Panc1 (cell line): ENCODE results near the gene FRY. TPM values are rescaled to one million over a fixed set of nuclear protein-coding genes. Genes with fewer than 3 reads are reported as not detected.

ENCODE experiments used
- ATAC-seq: fragments of 200-7000 bp; cut with Tn5 transposase; 2 replicates; pipeline ENCODE4 v1.9.1; 2020; ENCODE audit warnings: mild to moderate bottlenecking, moderate library complexity
- BruUV-seq: library from RNA; stranded (reverse); fragments of 400-500 nt; replicated peaks from 2 replicates; lab custom pipeline; 2021; lab: Mats Ljungman, UMichigan
- CTCF ChIA-PET: fragments of 300-600 bp; sonication (Branson Sonifier 250); formaldehyde crosslinking; loops from one replicate; lab custom pipeline; 2022; ENCODE audit warnings: antibody characterized with exemption; lab: Charles Lee
- POLR2A ChIA-PET: fragments of 300-600 bp; sonication (Branson Sonifier 250); formaldehyde crosslinking; loops from one replicate; lab custom pipeline; 2022; ENCODE audit warnings: antibody characterized with exemption; lab: Charles Lee
- DNase-seq: peaks from one replicate; pipeline ENCODE4 v3.0.0-alpha.2; 2010; ENCODE audit warnings: low read depth, low spot score
- H3K27ac ChIP-seq: 2 replicates; pipeline ENCODE4 v1.5.1; 2011; ENCODE audit warnings: mild to moderate bottlenecking, low read length, inconsistent platforms
- H3K27me3 ChIP-seq: fragments of 200-500 bp; sonication (Bioruptor generic); 2 replicates; pipeline ENCODE4 v1.6.0; 2014; ENCODE audit warnings: low read length, inconsistent platforms; ENCODE audit not compliant: control insufficient read depth, insufficient read depth
- H3K36me3 ChIP-seq: fragments of 200-500 bp; sonication (Bioruptor generic); 2 replicates; pipeline ENCODE4 v1.5.1; 2014; ENCODE audit warnings: inconsistent platforms, mild to moderate bottlenecking, low read length, moderate library complexity; ENCODE audit not compliant: control insufficient read depth, insufficient read depth
- H3K4me1 ChIP-seq: 2 replicates; pipeline ENCODE4 v1.5.1; 2011; ENCODE audit warnings: inconsistent platforms, mild to moderate bottlenecking, low read length, moderate library complexity; ENCODE audit not compliant: control insufficient read depth, insufficient read depth
- H3K4me3 ChIP-seq, 2 experiments: 2 replicates each; pipeline ENCODE4 v1.5.1; 2011 to 2012; ENCODE audit warnings: low read depth in 2 of 2, low read length in 2 of 2, mild to moderate bottlenecking in 2 of 2, inconsistent platforms in 1 of 2, moderate library complexity in 1 of 2
- H3K9me3 ChIP-seq: fragments of 200-500 bp; sonication (Bioruptor generic); 2 replicates; pipeline ENCODE4 v1.5.1; 2014; ENCODE audit warnings: low read depth, mild to moderate bottlenecking, inconsistent platforms, low read length, moderate library complexity; ENCODE audit not compliant: control insufficient read depth, insufficient read depth
- CTCF ChIP-seq: fragments of 450-650 bp; IDR thresholded peaks from 2 replicates; pipeline ENCODE4 v1.5.1; 2017; ENCODE audit warnings: mild to moderate bottlenecking
- POLR2AphosphoS5 ChIP-seq: IDR thresholded peaks from 2 replicates; pipeline ENCODE4 v1.6.1; 2012; ENCODE audit warnings: mild to moderate bottlenecking, low read depth, low read length, moderate library complexity
- REST ChIP-seq, 2 experiments: IDR thresholded peaks; 2 replicates each; pipeline ENCODE4 v1.6.1; 2011 to 2012; ENCODE audit warnings: low read depth in 2 of 2, control low read depth in 1 of 2, low read length in 1 of 2, mild to moderate bottlenecking in 1 of 2, moderate library complexity in 1 of 2; ENCODE audit not compliant: insufficient read depth in 1 of 2
- SIN3A ChIP-seq: IDR thresholded peaks from 2 replicates; pipeline ENCODE4 v1.6.1; 2012; ENCODE audit warnings: low read depth, mild to moderate bottlenecking, low read length, moderate library complexity, borderline replicate concordance; ENCODE audit not compliant: insufficient read depth
- TCF7L2 ChIP-seq: IDR thresholded peaks from 2 replicates; pipeline ENCODE4 v1.6.1; 2011; ENCODE audit warnings: mild to moderate bottlenecking, low read depth, low read length, inconsistent platforms
- in situ Hi-C: cut with HindIII; loops from 2 replicates; pipeline ENCODE4 v1.10.0; 2016; ENCODE audit warnings: low sequenced_read_pairs, low pct_unique_long_range_greater_than_20kb
- intact Hi-C: fragments of 100-400 bp; cut with micrococcal nuclease; formaldehyde crosslinking; loops from one replicate; pipeline ENCODE4 v1.10.0; 2022; ENCODE audit not compliant: unreplicated experiment
- total RNA-seq: library from RNA; stranded (reverse); gene quantifications from one replicate; pipeline ENCODE4 v1.2.1, GENCODE V29; 2021; ENCODE audit not compliant: unreplicated experiment

Gene FRY
- total RNA-seq, 1 experiment from 2014 or later, result 0.18 TPM

- no peaks in the 10 kb centered on the region for H3K27me3 ChIP-seq
- ChIA-PET POLR2A (no interaction called here), CTCF (no interaction called here)
- DNase-seq, result no peak
- in situ Hi-C loops (no loop called here), intact Hi-C loops (no loop called here)
- H3K4me3 ChIP-seq, result no peak overlapping the region
- no peaks in the 10 kb centered on the region for H3K36me3 ChIP-seq
- BruUV-seq, result no TSS peak
- H3K4me1 ChIP-seq, result no peaks in the 10 kb centered on the region
- H3K27ac ChIP-seq, result no peak overlapping the region
- TF ChIP-seq POLR2AphosphoS5 (no peak), SIN3A (no peak), CTCF (no peak), TCF7L2 (no peak)
- ATAC-seq, result no peak
- no peaks in the 10 kb centered on the region for H3K9me3 ChIP-seq
Observed at GRCh38 chr13:32040052-32040642, 8.6 kb downstream of the FRY start.

- Histone ChIP-seq H3K4me1 (no peaks in the 10 kb centered on the region), H3K27me3 (no peaks in the 10 kb centered on the region), H3K4me3 (no peak overlapping the region), H3K36me3 (no peaks in the 10 kb centered on the region), H3K9me3 (no peaks in the 10 kb centered on the region), H3K27ac (no peak overlapping the region)
- TF ChIP-seq REST (IDR thresholded peaks at IDR 0.05; ENCODE audit: insufficient read depth in 1 of 2, low read depth in 2 of 2, low read length in 1 of 2), result no peak
- TF ChIP-seq TCF7L2, result no peak
- TF ChIP-seq SIN3A, result no peak
- TF ChIP-seq CTCF, result no peak
- TF ChIP-seq POLR2AphosphoS5, result no peak
- ChIA-PET POLR2A (no interaction called here), CTCF (no interaction called here)
- intact Hi-C loops, result no loop called here
- DNase-seq, result no peak
- BruUV-seq, result no TSS peak
- in situ Hi-C loops, result no loop called here
- ATAC-seq, result no peak
Observed at GRCh38 chr13:32040689-32041088, 9.1 kb downstream of the FRY start.
